HepG2 (cell line): ENCODE measurements around the gene CORO7. TPM values are rescaled to one million over a fixed set of nuclear protein-coding genes. Genes with fewer than 3 reads are reported as not detected.

ENCODE experiments used
- AGO2 ChIP-seq: fragments of 200-400 bp; formaldehyde crosslinking; optimal IDR thresholded peaks from 2 replicates; pipeline ENCODE3; 2017; ENCODE audit warnings: mild to moderate bottlenecking, low read depth, low read length, moderate library complexity
- CBX1 ChIP-seq: IDR thresholded peaks from one replicate; pipeline ENCODE4 v1.6.1; 2016; ENCODE audit warnings: antibody characterized with exemption, low read depth
- ESRRA ChIP-seq: sonication (generic); formaldehyde crosslinking; IDR thresholded peaks from 2 replicates; pipeline ENCODE4 v1.5.1; 2020; ENCODE audit warnings: mild to moderate bottlenecking, low read depth, missing genetic modification reagents
- MTF2 ChIP-seq: sonication (generic); formaldehyde crosslinking; IDR thresholded peaks from 2 replicates; pipeline ENCODE4 v1.5.0; 2020; ENCODE audit warnings: missing genetic modification reagents, borderline replicate concordance
- MZF1 ChIP-seq: sonication (generic); formaldehyde crosslinking; IDR thresholded peaks from 2 replicates; pipeline ENCODE4 v1.8.1; 2023; ENCODE audit warnings: mild to moderate bottlenecking, missing genetic modification reagents, borderline replicate concordance
- NFKBIZ ChIP-seq: IDR thresholded peaks from 2 replicates; pipeline ENCODE4 v1.6.1; 2018; ENCODE audit warnings: missing genetic modification reagents, missing compliant biosample characterization
- POLR2G ChIP-seq: fragments of 200-400 bp; formaldehyde crosslinking; IDR thresholded peaks from 2 replicates; pipeline ENCODE4 v1.6.1; 2018; ENCODE audit warnings: mild to moderate bottlenecking, low read depth, low read length, moderate library complexity
- ZBTB1 ChIP-seq: sonication (generic); formaldehyde crosslinking; IDR thresholded peaks from 2 replicates; pipeline ENCODE4 v1.4.0; 2020; ENCODE audit warnings: missing genetic modification reagents, borderline replicate concordance
- ZBTB33 ChIP-seq: sonication (generic); formaldehyde crosslinking; IDR thresholded peaks from 2 replicates; pipeline ENCODE4 v1.4.0; 2020; ENCODE audit warnings: missing genetic modification reagents
- ZFP36L2 ChIP-seq: sonication (generic); formaldehyde crosslinking; IDR thresholded peaks from 2 replicates; pipeline ENCODE4 v1.4.0; 2020; ENCODE audit warnings: missing genetic modification reagents
- ZNF124 ChIP-seq: sonication (generic); formaldehyde crosslinking; IDR thresholded peaks from 2 replicates; pipeline ENCODE4 v1.4.0; 2020; ENCODE audit warnings: missing genetic modification reagents
- ZNF441 ChIP-seq: sonication (generic); formaldehyde crosslinking; IDR thresholded peaks from 2 replicates; pipeline ENCODE4 v1.7.0; 2021; ENCODE audit warnings: missing genetic modification reagents, borderline replicate concordance
- ZNF672 ChIP-seq: sonication (generic); formaldehyde crosslinking; IDR thresholded peaks from 2 replicates; pipeline ENCODE4 v1.8.1; 2022; ENCODE audit warnings: missing genetic modification reagents
- ZNF7 ChIP-seq: IDR thresholded peaks from 2 replicates; pipeline ENCODE4 v1.6.1; 2016; ENCODE audit warnings: missing biosample characterization, missing genetic modification reagents
- polyA plus RNA-seq, 8 experiments: library from polyadenylated mRNA; depleted of rRNA in 3 of 8; stranded (reverse) in 7 of 8; unstranded in 1 of 8; fragments of >200 nt; fragmentation: Illumina TruSeq in 4 of 8; extraction: Trizol in 4 of 8; gene quantifications; 2 replicates each; pipeline versions ENCODE4 v1.2.1 to v1.2.3, GENCODE V29; 2011 to 2016; ENCODE audit warnings: low read depth in 4 of 8, missing spikeins in 1 of 8, mixed read lengths in 1 of 8; ENCODE audit not compliant: insufficient read depth in 1 of 8
- total RNA-seq, 5 experiments: library from RNA; depleted of rRNA; stranded (reverse); fragments of >200 nt; fragmentation: Illumina TruSeq; extraction: Trizol; gene quantifications; 2 replicates each; pipeline ENCODE4 v1.2.3, GENCODE V29; 2016; ENCODE audit warnings: low read depth in 1 of 5
- TF ChIP-seq, protein P1 (sequence below): sonication (generic); formaldehyde crosslinking; IDR thresholded peaks from 2 replicates; pipeline ENCODE4 v1.9.0; 2022; ENCODE audit warnings: low read depth, missing genetic modification reagents
- TF ChIP-seq, protein P2 (sequence below): sonication (generic); formaldehyde crosslinking; IDR thresholded peaks from 2 replicates; pipeline ENCODE4 v1.8.0; 2022; ENCODE audit warnings: low read depth, missing genetic modification reagents
- TF ChIP-seq, protein P3 (sequence below): sonication (generic); formaldehyde crosslinking; IDR thresholded peaks from 2 replicates; pipeline ENCODE4 v1.5.0; 2020; ENCODE audit warnings: mild to moderate bottlenecking, missing genetic modification reagents, borderline replicate concordance

CORO7 gene
- total and polyA plus RNA-seq, 2 of the 13 experiments (the other 11 are each of a cell fraction or from before 2014, with no cell fraction given) = 9.9 to 14.3 TPM

- TF ChIP-seq ZBTB33 (CRISPR knock-in tag) (no peak), ZFP36L2 (CRISPR knock-in tag) (no peak), AGO2 (no peak), ZBTB1 (CRISPR knock-in tag) (no peak), NFKBIZ (CRISPR knock-in tag) (no peak), MZF1 (CRISPR knock-in tag) (no peak), CBX1 (no peak), ZNF124 (CRISPR knock-in tag) (no peak), ZNF441 (CRISPR knock-in tag) (no peak), ZNF672 (no peak), ZNF7 (CRISPR knock-in tag) (no peak), ESRRA (CRISPR knock-in tag) (no peak; the same call in 1 of the 2 replicates), MTF2 (no peak), POLR2G (0 out of 2 replicates have a peak, but pooled peaks have one; percentile 8)
- TF ChIP-seq, protein P1, sequence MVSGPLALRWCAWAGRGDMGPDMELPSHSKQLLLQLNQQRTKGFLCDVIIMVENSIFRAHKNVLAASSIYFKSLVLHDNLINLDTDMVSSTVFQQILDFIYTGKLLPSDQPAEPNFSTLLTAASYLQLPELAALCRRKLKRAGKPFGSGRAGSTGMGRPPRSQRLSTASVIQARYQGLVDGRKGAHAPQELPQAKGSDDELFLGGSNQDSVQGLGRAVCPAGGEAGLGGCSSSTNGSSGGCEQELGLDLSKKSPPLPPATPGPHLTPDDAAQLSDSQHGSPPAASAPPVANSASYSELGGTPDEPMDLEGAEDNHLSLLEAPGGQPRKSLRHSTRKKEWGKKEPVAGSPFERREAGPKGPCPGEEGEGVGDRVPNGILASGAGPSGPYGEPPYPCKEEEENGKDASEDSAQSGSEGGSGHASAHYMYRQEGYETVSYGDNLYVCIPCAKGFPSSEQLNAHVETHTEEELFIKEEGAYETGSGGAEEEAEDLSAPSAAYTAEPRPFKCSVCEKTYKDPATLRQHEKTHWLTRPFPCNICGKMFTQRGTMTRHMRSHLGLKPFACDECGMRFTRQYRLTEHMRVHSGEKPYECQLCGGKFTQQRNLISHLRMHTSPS (CRISPR knock-in tag) = no peak
- TF ChIP-seq, protein P2, sequence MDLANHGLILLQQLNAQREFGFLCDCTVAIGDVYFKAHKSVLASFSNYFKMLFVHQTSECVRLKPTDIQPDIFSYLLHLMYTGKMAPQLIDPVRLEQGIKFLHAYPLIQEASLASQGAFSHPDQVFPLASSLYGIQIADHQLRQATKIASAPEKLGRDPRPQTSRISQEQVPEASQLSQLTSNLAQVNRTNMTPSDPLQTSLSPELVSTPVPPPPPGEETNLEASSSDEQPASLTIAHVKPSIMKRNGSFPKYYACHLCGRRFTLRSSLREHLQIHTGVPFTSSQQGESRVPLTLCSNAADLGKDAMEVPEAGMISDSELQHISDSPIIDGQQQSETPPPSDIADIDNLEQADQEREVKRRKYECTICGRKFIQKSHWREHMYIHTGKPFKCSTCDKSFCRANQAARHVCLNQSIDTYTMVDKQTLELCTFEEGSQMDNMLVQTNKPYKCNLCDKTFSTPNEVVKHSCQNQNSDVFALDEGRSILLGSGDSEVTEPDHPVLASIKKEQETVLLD (CRISPR knock-in tag) = no peak
- TF ChIP-seq, protein P3, sequence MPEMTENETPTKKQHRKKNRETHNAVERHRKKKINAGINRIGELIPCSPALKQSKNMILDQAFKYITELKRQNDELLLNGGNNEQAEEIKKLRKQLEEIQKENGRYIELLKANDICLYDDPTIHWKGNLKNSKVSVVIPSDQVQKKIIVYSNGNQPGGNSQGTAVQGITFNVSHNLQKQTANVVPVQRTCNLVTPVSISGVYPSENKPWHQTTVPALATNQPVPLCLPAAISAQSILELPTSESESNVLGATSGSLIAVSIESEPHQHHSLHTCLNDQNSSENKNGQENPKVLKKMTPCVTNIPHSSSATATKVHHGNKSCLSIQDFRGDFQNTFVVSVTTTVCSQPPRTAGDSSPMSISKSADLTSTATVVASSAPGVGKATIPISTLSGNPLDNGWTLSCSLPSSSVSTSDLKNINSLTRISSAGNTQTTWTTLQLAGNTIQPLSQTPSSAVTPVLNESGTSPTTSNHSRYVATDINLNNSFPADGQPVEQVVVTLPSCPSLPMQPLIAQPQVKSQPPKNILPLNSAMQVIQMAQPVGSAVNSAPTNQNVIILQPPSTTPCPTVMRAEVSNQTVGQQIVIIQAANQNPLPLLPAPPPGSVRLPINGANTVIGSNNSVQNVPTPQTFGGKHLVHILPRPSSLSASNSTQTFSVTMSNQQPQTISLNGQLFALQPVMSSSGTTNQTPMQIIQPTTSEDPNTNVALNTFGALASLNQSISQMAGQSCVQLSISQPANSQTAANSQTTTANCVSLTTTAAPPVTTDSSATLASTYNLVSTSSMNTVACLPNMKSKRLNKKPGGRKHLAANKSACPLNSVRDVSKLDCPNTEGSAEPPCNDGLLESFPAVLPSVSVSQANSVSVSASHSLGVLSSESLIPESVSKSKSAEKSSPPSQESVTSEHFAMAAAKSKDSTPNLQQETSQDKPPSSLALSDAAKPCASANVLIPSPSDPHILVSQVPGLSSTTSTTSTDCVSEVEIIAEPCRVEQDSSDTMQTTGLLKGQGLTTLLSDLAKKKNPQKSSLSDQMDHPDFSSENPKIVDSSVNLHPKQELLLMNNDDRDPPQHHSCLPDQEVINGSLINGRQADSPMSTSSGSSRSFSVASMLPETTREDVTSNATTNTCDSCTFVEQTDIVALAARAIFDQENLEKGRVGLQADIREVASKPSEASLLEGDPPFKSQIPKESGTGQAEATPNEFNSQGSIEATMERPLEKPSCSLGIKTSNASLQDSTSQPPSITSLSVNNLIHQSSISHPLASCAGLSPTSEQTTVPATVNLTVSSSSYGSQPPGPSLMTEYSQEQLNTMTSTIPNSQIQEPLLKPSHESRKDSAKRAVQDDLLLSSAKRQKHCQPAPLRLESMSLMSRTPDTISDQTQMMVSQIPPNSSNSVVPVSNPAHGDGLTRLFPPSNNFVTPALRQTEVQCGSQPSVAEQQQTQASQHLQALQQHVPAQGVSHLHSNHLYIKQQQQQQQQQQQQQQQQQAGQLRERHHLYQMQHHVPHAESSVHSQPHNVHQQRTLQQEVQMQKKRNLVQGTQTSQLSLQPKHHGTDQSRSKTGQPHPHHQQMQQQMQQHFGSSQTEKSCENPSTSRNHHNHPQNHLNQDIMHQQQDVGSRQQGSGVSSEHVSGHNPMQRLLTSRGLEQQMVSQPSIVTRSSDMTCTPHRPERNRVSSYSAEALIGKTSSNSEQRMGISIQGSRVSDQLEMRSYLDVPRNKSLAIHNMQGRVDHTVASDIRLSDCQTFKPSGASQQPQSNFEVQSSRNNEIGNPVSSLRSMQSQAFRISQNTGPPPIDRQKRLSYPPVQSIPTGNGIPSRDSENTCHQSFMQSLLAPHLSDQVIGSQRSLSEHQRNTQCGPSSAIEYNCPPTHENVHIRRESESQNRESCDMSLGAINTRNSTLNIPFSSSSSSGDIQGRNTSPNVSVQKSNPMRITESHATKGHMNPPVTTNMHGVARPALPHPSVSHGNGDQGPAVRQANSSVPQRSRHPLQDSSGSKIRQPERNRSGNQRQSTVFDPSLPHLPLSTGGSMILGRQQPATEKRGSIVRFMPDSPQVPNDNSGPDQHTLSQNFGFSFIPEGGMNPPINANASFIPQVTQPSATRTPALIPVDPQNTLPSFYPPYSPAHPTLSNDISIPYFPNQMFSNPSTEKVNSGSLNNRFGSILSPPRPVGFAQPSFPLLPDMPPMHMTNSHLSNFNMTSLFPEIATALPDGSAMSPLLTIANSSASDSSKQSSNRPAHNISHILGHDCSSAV (CRISPR knock-in tag) = no peak
Observed at GRCh38 chr16:4415538-4416199, 727 bp downstream of the CORO7 start (continued).
